Prostate gland (tissue), 2 donors: ENCODE results near the gene TMEM144.

Experiments
- CTCF ChIP-seq, 4 experiments: fragments of 200-600 bp in 2 of 4; fragments of 450-650 bp in 2 of 4; sonication (generic) in 2 of 4; IDR thresholded peaks; 1 replicate in 3 of 4; 2 replicates in 1 of 4; pipeline ENCODE4 v1.5.1; 2016 to 2019; ENCODE audit warnings: antibody characterized with exemption in 4 of 4, mild to moderate bottlenecking in 2 of 4, moderate library complexity in 2 of 4
- POLR2A ChIP-seq: fragments of 450-650 bp; IDR thresholded peaks from one replicate; pipeline ENCODE4 v1.6.1; 2016; ENCODE audit warnings: antibody characterized with exemption, mild to moderate bottlenecking
- POLR2AphosphoS5 ChIP-seq: sonication (generic); formaldehyde crosslinking; IDR thresholded peaks from one replicate; pipeline ENCODE4 v1.6.1; 2017; ENCODE audit warnings: antibody characterized with exemption

- TF ChIP-seq CTCF (IDR thresholded peaks at IDR 0.05), result no peak
- TF ChIP-seq POLR2AphosphoS5, result no peak
- TF ChIP-seq POLR2A, result no peak
Measured at GRCh38 chr4:158254292-158254691, 44.0 kb downstream of the TMEM144 start.
